Peyer's patch (tissue), 4 donors: Measurements from ENCODE around the gene CCDC38.

Source experiments
- POLR2A ChIP-seq, 2 donors: fragments of 450-650 bp; IDR thresholded peaks; one replicate each; pipeline ENCODE4 v1.5.1; 2017; ENCODE audit warnings: antibody characterized with exemption in 2 of 2, mild to moderate bottlenecking in 2 of 2, moderate library complexity in 2 of 2
- TF ChIP-seq, protein P1 (sequence below), 6 experiments: fragments of 450-650 bp in 4 of 6; fragments of 200-600 bp in 2 of 6; sonication (generic) in 1 of 6; IDR thresholded peaks; one replicate each; pipeline ENCODE4 v1.5.1; 2017 to 2019; ENCODE audit warnings: antibody characterized with exemption in 6 of 6, mild to moderate bottlenecking in 3 of 6, moderate library complexity in 1 of 6

DNA sequence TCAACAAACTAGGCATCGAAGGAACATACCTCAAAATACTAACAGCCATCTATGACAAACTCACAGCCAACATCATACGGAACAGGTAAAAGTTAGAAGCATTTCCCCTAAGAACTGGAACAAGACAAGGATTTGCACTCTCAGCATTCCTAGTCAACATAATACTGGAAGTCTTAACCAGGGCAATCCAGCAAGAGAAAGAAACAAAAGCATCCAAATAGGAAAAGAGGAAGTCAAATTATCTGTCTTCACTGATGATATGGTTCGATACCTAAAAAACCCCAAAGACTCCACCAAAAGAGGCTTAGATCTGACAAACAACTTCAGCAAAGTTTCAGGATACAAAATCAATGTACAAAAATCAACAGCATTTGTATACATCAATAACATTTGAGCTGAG, 32.5 kb downstream of the CCDC38 start:
- TF ChIP-seq, protein P1, sequence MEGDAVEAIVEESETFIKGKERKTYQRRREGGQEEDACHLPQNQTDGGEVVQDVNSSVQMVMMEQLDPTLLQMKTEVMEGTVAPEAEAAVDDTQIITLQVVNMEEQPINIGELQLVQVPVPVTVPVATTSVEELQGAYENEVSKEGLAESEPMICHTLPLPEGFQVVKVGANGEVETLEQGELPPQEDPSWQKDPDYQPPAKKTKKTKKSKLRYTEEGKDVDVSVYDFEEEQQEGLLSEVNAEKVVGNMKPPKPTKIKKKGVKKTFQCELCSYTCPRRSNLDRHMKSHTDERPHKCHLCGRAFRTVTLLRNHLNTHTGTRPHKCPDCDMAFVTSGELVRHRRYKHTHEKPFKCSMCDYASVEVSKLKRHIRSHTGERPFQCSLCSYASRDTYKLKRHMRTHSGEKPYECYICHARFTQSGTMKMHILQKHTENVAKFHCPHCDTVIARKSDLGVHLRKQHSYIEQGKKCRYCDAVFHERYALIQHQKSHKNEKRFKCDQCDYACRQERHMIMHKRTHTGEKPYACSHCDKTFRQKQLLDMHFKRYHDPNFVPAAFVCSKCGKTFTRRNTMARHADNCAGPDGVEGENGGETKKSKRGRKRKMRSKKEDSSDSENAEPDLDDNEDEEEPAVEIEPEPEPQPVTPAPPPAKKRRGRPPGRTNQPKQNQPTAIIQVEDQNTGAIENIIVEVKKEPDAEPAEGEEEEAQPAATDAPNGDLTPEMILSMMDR (IDR thresholded peaks at IDR 0.05): no peak
- no peak for TF ChIP-seq POLR2A (IDR thresholded peaks at IDR 0.05)
